Glutamatergic neuron (in vitro differentiated cells): ENCODE measurements around the gene MIPOL1. TPM values are rescaled to one million over a fixed set of nuclear protein-coding genes. Genes with fewer than 3 reads are reported as not detected.

Source experiments
- DNase-seq: peaks from one replicate; pipeline ENCODE4 v3.0.0; 2022
- H3K27ac Mint-ChIP-seq: one replicate; pipeline ENCODE4 v1.8.0; 2020; ENCODE audit warnings: mild to moderate bottlenecking, mixed read lengths, inconsistent platforms; ENCODE audit not compliant: unreplicated experiment
- H3K27me3 Mint-ChIP-seq: one replicate; pipeline ENCODE4 v1.8.0; 2020; ENCODE audit warnings: mild to moderate bottlenecking, moderate library complexity, mixed read lengths, inconsistent platforms; ENCODE audit not compliant: unreplicated experiment
- H3K36me3 Mint-ChIP-seq: one replicate; pipeline ENCODE4 v1.8.0; 2020; ENCODE audit warnings: mild to moderate bottlenecking, mixed read lengths, inconsistent platforms; ENCODE audit not compliant: unreplicated experiment
- H3K4me1 Mint-ChIP-seq: one replicate; pipeline ENCODE4 v1.8.0; 2020; ENCODE audit warnings: mild to moderate bottlenecking, low read depth, mixed read lengths, inconsistent platforms; ENCODE audit not compliant: unreplicated experiment
- H3K4me3 Mint-ChIP-seq: one replicate; pipeline ENCODE4 v1.8.0; 2020; ENCODE audit warnings: mild to moderate bottlenecking, mixed read lengths, inconsistent platforms; ENCODE audit not compliant: unreplicated experiment
- H3K9me3 Mint-ChIP-seq: one replicate; pipeline ENCODE4 v1.8.0; 2020; ENCODE audit warnings: mild to moderate bottlenecking, moderate library complexity, mixed read lengths, inconsistent platforms; ENCODE audit not compliant: unreplicated experiment
- total RNA-seq: library from RNA; stranded (reverse); fragmentation: NEBNext Ultra II Directional; extraction: Animal tissue kit (Norgen Biotek cat#: 25700); gene quantifications from one replicate; pipeline ENCODE4 v1.2.1, GENCODE V29; 2021; ENCODE audit not compliant: unreplicated experiment
- TF ChIP-seq, protein P1 (sequence below): fragments of 200-600 bp; sonication (generic); IDR thresholded peaks from one replicate; pipeline ENCODE4 v1.5.0; 2021; ENCODE audit not compliant: partially characterized antibody, unreplicated experiment

MIPOL1 gene
- total RNA-seq, 1 donor from 2014 or later = 14.5 TPM

DNA sequence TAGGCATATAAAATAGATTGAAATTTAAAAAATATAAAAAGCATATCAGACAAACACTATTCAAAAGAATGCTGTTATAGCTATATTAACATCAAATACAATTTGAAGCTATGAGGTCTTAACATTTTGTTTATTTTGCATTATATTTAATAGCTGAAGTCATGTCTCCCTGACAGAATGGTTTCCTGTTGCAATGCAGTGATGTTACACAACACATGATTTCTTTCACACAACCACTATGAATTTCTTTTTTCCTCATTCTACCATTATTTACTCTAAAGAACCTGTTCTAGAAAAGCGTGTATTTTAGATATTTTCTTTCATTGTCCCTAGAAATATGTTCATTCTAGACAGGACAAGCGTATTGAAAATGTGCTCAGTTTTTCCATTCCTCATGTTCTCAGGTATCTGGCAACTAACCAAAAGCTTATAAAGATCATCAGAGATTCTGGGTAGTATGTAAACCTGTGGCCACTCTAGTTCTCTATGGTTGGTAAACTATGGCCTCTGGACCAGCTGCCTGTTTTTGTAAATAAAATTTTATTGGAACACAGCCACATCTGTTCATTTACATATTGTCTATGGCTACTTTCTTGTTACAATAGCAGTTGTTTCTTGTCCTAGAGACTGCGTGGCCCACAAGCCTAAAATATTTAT, 213.5 kb downstream of the MIPOL1 start:
- TF ChIP-seq, protein P1, sequence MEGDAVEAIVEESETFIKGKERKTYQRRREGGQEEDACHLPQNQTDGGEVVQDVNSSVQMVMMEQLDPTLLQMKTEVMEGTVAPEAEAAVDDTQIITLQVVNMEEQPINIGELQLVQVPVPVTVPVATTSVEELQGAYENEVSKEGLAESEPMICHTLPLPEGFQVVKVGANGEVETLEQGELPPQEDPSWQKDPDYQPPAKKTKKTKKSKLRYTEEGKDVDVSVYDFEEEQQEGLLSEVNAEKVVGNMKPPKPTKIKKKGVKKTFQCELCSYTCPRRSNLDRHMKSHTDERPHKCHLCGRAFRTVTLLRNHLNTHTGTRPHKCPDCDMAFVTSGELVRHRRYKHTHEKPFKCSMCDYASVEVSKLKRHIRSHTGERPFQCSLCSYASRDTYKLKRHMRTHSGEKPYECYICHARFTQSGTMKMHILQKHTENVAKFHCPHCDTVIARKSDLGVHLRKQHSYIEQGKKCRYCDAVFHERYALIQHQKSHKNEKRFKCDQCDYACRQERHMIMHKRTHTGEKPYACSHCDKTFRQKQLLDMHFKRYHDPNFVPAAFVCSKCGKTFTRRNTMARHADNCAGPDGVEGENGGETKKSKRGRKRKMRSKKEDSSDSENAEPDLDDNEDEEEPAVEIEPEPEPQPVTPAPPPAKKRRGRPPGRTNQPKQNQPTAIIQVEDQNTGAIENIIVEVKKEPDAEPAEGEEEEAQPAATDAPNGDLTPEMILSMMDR = no peak
- Mint-ChIP-seq H3K4me3 (no peak overlapping the region), H3K9me3 (no peaks in the 10 kb centered on the region), H3K27ac (no peak overlapping the region), H3K27me3 (no peaks in the 10 kb centered on the region), H3K36me3 (no peaks in the 10 kb centered on the region), H3K4me1 (no peaks in the 10 kb centered on the region)
- DNase-seq = no peak

DNA sequence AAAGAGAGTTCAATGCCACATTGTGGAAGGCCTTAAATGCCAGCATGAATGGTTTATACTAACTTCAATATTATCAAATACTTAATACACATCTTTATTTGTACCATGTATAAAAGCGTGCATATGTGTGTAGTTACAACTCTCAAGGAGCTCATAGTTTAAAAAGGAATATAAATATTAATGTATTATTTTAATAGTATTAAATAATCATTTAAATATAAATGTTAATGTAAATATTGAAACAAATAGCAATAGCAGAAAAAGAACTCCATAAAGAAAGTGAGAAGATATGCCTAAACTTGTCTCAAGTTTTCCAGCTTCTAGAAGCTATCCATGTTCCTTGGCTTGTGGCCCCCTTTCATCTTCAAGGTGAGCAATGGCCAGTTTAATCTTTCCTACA, 215.3 kb downstream of the MIPOL1 start:
- Mint-ChIP-seq H3K4me1 (no peaks in the 10 kb centered on the region), H3K9me3 (no peaks in the 10 kb centered on the region)

DNA sequence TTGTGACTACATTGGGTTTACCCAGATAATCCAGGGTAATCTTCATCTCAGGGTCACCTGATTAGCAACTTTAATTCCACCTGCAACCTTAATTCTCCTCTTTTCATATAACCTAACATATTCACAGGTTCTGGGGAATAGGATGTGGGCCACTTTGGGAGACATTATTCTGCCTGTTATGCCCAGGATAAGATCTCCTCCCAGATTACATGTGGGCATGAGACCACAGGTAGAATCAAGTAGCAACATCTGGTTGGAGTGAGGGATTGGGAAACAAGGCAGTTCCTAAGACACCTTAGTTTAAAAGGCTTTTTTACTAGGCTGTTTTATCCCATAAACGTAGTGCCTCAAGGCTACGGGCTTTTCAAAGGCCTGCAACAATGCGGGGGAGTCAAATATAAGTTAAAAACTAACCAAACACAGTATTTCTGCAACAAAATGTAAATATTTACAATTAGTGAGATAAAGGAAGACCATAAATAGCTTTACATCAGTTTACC, 215.8 kb downstream of the MIPOL1 start:
- no peaks in the 10 kb centered on the region for H3K9me3 Mint-ChIP-seq

More for the DNA sequence above, 215.3 kb downstream of the MIPOL1 start:
- Mint-ChIP-seq H3K27me3 (no peaks in the 10 kb centered on the region), H3K4me3 (no peak overlapping the region), H3K27ac (no peak overlapping the region), H3K36me3 (no peaks in the 10 kb centered on the region)
- TF ChIP-seq, protein P1 = no peak
- DNase-seq = no peak

DNA sequence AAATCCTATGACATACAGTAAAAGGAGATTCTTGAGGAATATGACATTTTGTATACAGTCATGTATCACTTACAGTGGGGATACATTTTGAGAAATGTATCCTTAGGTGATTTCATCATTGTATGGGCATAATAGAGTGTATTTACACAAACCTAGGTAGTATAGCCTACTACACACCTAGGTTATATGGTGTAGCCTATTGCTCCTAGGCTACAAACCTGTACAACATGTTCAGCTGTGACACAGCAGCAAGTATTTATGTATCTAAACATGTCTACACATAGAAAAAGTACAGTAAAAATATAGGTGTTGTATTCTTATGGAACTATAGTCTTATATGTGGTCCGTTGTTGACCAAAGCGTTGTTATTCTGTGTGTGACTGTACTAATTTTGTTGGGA, 218.5 kb downstream of the MIPOL1 start:
- TF ChIP-seq, protein P1 = no peak
- no peaks in the 10 kb centered on the region for H3K9me3 Mint-ChIP-seq

More for the DNA sequence above, 215.8 kb downstream of the MIPOL1 start:
- no peak for DNase-seq
- Mint-ChIP-seq H3K4me3 (no peak overlapping the region), H3K27ac (no peak overlapping the region), H3K27me3 (no peaks in the 10 kb centered on the region), H3K4me1 (no peaks in the 10 kb centered on the region), H3K36me3 (no peaks in the 10 kb centered on the region)
- TF ChIP-seq, protein P1 = no peak

DNA sequence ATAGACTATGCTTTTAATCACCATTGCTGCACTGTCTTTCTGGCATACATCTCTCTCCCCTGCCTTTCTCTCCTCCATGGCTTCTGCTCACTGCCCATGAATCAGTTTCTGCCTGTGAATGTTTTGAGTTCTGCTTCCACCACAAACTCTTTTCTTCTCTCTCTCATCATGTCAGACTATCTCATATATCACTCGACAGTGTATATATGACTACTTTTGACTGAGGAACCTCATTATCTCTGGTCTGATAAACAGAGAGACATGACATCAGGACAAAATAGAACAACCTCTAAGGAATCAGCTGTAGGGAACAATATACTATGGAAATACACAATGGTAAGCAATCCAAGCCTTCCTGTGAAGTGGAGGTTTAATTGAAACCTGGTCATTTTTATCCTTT, 219.4 kb downstream of the MIPOL1 start:
- TF ChIP-seq, protein P1 = no peak
- no peak overlapping the region for H3K27ac Mint-ChIP-seq

More for the DNA sequence above, 218.5 kb downstream of the MIPOL1 start:
- H3K27me3 Mint-ChIP-seq = no peaks in the 10 kb centered on the region
- DNase-seq = no peak
- H3K4me3 Mint-ChIP-seq = no peak overlapping the region
- no peaks in the 10 kb centered on the region for H3K4me1 Mint-ChIP-seq
- H3K36me3 Mint-ChIP-seq = no peaks in the 10 kb centered on the region
- H3K27ac Mint-ChIP-seq = no peak overlapping the region

More for the DNA sequence above, 219.4 kb downstream of the MIPOL1 start:
- no peak for DNase-seq
- no peaks in the 10 kb centered on the region for H3K36me3 Mint-ChIP-seq
- no peak overlapping the region for H3K4me3 Mint-ChIP-seq
- H3K4me1 Mint-ChIP-seq = no peaks in the 10 kb centered on the region
- no peaks in the 10 kb centered on the region for H3K27me3 Mint-ChIP-seq
- H3K9me3 Mint-ChIP-seq = no peaks in the 10 kb centered on the region
